Measurements from ENCODE around the gene CREB3L4. TPM values are rescaled to one million over a fixed set of nuclear protein-coding genes. Genes with fewer than 3 reads are reported as not detected.

The CREB3L4 gene
- total RNA-seq, 2 experiments from 2014 or later = 8.2 to 10.0 TPM

- Mint-ChIP-seq H3K27ac (peak overlapping the region; percentile 67), H3K9me3 (no peaks in the 10 kb centered on the region)
Measured at GRCh38 chr1:153929426-153929825, 38.3 kb upstream of the CREB3L4 start.

GRCh38 chr1:153929981-153930948 lies 37.4 kb upstream of the CREB3L4 start:
- POLR2A ChIA-PET = interaction anchor here (2.7 to 2.8 kb wide), 2 partner anchors 9 to 17 kb away, joined by 7 to 13 read pairs; partner anchors contain the start of gene DENND4B
- DNase-seq (peak; percentile 20), ATAC-seq (ENCODE audit: low read depth) (no peak)
- no peak overlapping the region for H3K4me3 Mint-ChIP-seq
- H3K4me1 Mint-ChIP-seq = peaks cover 12% of the 10 kb centered on the region
- no peaks in the 10 kb centered on the region for H3K9me3 Mint-ChIP-seq
- H3K36me3 Mint-ChIP-seq = peaks cover 18% of the 10 kb centered on the region
- H3K27me3 Mint-ChIP-seq = no peaks in the 10 kb centered on the region
- no peak overlapping the region for H3K27ac Mint-ChIP-seq

More at GRCh38 chr1:153929426-153929825, 38.3 kb upstream of the CREB3L4 start:
- ATAC-seq (ENCODE audit: low read depth) (no peak), DNase-seq (peak; percentile 8)
- H3K36me3 Mint-ChIP-seq = peaks cover 13% of the 10 kb centered on the region
- H3K4me1 Mint-ChIP-seq = peaks cover 12% of the 10 kb centered on the region
- H3K27me3 Mint-ChIP-seq = no peaks in the 10 kb centered on the region
- POLR2A ChIA-PET = interaction anchor here (1.3 to 2.8 kb wide), 3 partner anchors 10 to 17 kb away, joined by 3 to 13 read pairs (median 7); partner anchors contain the start of gene DENND4B
- H3K4me3 Mint-ChIP-seq = no peak overlapping the region

DNA sequence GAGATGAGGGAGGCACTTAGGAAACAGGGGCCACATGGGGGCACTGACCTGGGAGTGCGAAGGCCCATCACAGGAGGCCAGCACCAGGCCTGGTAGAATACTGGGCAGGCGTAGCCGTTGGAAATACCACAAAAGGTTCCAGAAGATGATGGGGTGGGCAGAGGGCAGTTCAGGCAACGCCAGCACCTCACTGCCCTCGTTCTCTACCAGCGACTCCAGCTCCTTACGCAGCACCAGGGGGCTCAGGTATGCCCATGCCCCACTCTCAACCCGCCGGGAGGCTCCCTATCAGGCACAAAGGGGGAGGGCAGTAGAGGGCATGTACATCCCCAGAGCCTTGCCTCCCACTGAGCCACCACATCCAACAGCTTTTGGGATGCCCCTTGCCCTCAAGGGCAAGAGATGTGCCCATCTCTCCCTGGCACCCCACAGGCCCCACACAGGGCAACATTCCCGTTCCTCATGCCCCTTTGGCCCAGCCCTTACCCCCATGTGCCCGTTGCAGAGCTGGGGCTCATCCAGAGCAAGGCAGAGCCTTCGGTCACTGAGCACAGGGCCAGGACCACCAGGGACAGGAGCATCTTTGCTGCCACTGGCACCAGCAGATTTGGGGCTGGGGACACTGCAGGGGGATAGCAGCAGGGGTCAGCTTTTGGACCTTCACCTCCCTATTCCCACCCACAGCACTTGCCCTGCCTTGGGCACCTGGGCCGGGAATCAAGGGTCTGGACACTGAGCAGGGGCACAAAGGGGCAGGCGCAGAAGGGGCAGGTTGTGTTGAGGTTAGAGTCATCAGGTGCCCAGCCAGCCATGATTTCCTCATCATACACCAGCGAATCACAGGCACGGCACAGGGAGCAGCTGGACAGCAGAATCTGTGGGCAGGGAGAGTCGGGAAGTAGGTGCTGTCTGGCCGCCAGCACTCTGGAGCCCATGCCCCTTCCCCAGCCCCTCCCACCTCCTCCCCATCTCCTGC lies 35.3 kb upstream of the CREB3L4 start:
- H3K4me1 Mint-ChIP-seq = peaks cover 15% of the 10 kb centered on the region
- peaks cover 27% of the 10 kb centered on the region for H3K36me3 Mint-ChIP-seq
- no peak for ATAC-seq (ENCODE audit: low read depth)
- H3K9me3 Mint-ChIP-seq = no peaks in the 10 kb centered on the region
- POLR2A ChIA-PET = no interaction called here
- H3K4me3 Mint-ChIP-seq = no peak overlapping the region
- H3K27me3 Mint-ChIP-seq = no peaks in the 10 kb centered on the region
- peak; percentile 22 for DNase-seq
- no peak overlapping the region for H3K27ac Mint-ChIP-seq

- H3K27ac Mint-ChIP-seq = no peak overlapping the region
- no peaks in the 10 kb centered on the region for H3K9me3 Mint-ChIP-seq
- peaks cover 26% of the 10 kb centered on the region for H3K36me3 Mint-ChIP-seq
- ATAC-seq (ENCODE audit: low read depth) (no peak), DNase-seq (peak; percentile 27)
- H3K4me3 Mint-ChIP-seq = no peak overlapping the region
- peaks cover 10% of the 10 kb centered on the region for H3K4me1 Mint-ChIP-seq
- POLR2A ChIA-PET = interaction anchor here (1.5 kb wide), 1 partner anchor 12 kb away, joined by 8 read pairs; no protein-coding TSS in a partner anchor
- no peaks in the 10 kb centered on the region for H3K27me3 Mint-ChIP-seq
Measured at GRCh38 chr1:153933430-153933829, 34.3 kb upstream of the CREB3L4 start.

DNA sequence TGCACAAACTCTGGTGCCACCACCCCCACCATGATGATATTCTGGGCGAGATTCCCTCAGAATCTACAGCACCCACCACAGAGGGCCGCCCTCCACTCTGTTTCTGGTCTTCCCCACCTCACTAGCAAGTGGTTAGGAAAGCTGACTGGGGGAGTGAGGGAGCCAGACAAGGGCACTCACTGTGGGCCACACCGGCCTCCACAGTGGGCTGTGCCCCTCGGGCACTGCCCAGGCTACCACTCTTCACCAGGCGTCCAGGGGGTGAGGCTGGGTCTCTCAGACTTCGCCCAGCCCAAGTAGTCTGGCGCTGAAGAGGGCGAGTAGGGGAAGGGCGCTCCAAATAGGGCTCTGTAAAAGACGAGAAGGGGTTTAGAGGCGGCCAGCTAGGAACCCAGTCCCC lies 33.7 kb upstream of the CREB3L4 start:
- DNase-seq (peak; percentile 22), ATAC-seq (ENCODE audit: low read depth) (no peak)
- no peaks in the 10 kb centered on the region for H3K9me3 Mint-ChIP-seq
- no peak overlapping the region for H3K4me3 Mint-ChIP-seq
- H3K36me3 Mint-ChIP-seq = peaks cover 29% of the 10 kb centered on the region
- H3K27ac Mint-ChIP-seq = no peak overlapping the region
- peaks cover 6% of the 10 kb centered on the region for H3K4me1 Mint-ChIP-seq
- POLR2A ChIA-PET = interaction anchor here (1.1 to 1.9 kb wide), 3 partner anchors 10 to 44 kb away, joined by 3 to 8 read pairs (median 8); partner anchors contain the start of gene JTB
- H3K27me3 Mint-ChIP-seq = no peaks in the 10 kb centered on the region

DNA sequence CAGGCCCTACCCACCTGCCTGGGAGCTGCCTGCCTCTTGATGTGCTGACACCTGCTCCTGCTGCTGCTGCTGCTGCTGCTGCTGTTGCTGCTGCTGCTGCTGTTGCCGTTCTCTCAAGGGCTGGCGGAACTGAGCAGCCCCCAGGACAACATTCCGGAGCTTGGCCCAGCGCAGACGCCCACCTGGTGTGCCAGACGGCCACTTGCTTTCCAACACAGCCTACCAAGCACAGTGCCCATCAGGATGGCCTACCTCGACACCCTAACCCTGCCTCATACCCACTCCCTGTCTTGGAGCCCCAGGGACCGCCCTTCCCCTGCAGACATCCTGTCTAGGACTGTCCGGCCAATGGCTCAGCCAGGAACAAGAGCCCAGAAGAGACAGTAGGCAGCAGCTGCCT lies 33.0 kb upstream of the CREB3L4 start:
- ATAC-seq (ENCODE audit: low read depth) = no peak
- peaks cover 3% of the 10 kb centered on the region for H3K4me1 Mint-ChIP-seq
- H3K4me3 Mint-ChIP-seq = no peak overlapping the region
- H3K36me3 Mint-ChIP-seq = peaks cover 29% of the 10 kb centered on the region
- H3K27me3 Mint-ChIP-seq = no peaks in the 10 kb centered on the region
- no peak overlapping the region for H3K27ac Mint-ChIP-seq
- peak; percentile 18 for DNase-seq
- POLR2A ChIA-PET = interaction anchor here (1.1 to 1.9 kb wide), 3 partner anchors 10 to 43 kb away, joined by 3 to 8 read pairs (median 8); partner anchors contain the start of gene JTB
- H3K9me3 Mint-ChIP-seq = no peaks in the 10 kb centered on the region

DNA sequence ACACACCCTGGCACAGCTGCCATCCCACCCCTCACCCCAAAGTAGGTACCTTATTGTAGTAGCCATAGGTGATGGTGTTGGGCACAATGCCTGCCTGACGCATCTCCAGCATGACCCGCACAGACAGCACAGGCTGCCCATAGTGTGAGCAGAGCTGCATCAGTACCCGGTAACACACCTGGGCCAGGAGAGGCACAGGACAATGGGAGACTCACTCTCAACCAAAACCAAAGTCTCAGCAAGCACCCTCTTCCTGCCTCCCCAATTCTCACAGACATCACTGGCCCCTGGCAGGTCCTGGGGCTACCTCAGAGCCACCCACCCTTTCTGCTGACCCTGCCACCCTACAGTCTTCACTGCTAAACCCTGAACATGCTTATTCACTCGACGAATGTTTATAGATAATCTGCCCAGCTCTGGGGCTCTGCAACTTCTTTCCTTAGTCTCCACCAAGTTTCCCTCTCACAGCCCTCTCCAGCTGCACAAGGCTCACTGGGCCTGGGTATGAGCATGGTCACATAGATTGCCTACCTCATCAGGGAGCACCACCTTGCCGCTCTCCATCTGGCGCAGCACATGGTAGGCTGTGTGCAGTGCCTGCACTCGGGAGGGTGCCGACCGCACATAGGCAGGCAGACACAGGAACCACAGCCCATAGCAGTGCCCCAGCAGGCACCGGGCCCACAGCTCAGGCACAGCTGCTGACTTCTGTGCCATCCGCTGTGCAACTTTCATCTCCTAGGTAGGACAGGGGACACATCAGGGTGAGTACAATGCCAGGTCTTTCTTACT lies 31.5 kb upstream of the CREB3L4 start:
- H3K4me1 Mint-ChIP-seq = peaks cover 3% of the 10 kb centered on the region

DNA sequence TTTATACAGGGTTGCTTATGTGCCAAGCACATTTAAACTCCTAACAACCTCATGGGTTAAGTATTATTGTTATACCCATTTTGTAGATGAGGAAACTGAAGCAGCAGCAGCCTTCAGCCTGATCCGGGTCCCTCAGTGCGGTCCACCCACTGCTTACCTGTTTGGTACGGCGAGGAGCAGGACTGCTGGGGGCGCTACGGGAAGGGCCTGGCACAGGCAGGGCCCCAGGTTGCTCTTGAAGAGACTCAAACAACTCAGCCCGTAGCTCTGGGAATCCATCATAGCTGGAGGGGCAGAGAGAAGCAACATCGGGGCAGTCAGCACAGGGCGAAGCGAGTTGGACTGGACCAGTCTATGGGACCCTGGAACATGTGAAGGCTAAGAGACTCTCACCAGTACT lies 30.4 kb upstream of the CREB3L4 start:
- peaks cover 4% of the 10 kb centered on the region for H3K4me1 Mint-ChIP-seq
- POLR2A ChIA-PET = interaction anchor here (0.8 to 1.3 kb wide), 2 partner anchors 7 to 9 kb away, joined by 3 read pairs; partner anchors contain the start of gene DENND4B
- no peak overlapping the region for H3K4me3 Mint-ChIP-seq
- H3K9me3 Mint-ChIP-seq = no peaks in the 10 kb centered on the region
- DNase-seq (no peak), ATAC-seq (ENCODE audit: low read depth) (no peak)
- H3K27me3 Mint-ChIP-seq = no peaks in the 10 kb centered on the region
- peaks cover 36% of the 10 kb centered on the region for H3K36me3 Mint-ChIP-seq
- H3K27ac Mint-ChIP-seq = no peak overlapping the region

More for the DNA sequence above, 31.5 kb upstream of the CREB3L4 start:
- Mint-ChIP-seq H3K36me3 (peaks cover 34% of the 10 kb centered on the region), H3K27me3 (no peaks in the 10 kb centered on the region), H3K27ac (no peak overlapping the region), H3K4me3 (no peak overlapping the region), H3K9me3 (no peaks in the 10 kb centered on the region)
- DNase-seq (peak; percentile 21), ATAC-seq (ENCODE audit: low read depth) (no peak)
- POLR2A ChIA-PET = interaction anchor here (1.3 to 1.9 kb wide), 2 partner anchors 9 to 13 kb away, joined by 3 to 8 read pairs; no protein-coding TSS in a partner anchor

DNA sequence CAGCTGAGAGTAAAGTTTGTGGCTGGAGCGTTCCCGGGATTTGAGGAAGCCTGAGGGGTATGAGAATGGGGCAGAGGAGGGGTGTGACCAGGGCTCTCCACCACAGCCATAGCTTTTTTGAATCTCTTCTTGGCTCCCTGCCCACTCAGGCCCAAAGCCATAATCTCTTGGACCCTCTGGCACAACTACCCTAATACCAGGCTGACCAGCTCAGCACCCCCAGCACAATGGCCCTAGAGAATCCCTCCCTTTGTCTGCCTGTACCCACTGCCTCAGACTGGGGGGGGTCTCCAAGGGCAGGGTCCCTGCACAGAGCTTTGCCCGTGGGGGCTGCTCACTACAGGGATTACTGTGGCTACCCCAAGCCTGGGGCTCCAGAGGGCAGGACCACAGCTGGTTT lies 28.7 kb upstream of the CREB3L4 start:
- H3K4me3 Mint-ChIP-seq = no peak overlapping the region
- no peak for DNase-seq
- POLR2A ChIA-PET = interaction anchor here (0.9 to 2.8 kb wide), 2 partner anchors 10 to 17 kb away, joined by 3 to 13 read pairs; no protein-coding TSS in a partner anchor
- ATAC-seq (ENCODE audit: low read depth) = no peak
- H3K27me3 Mint-ChIP-seq = no peaks in the 10 kb centered on the region
- peaks cover 12% of the 10 kb centered on the region for H3K4me1 Mint-ChIP-seq
- peaks cover 36% of the 10 kb centered on the region for H3K36me3 Mint-ChIP-seq
- no peaks in the 10 kb centered on the region for H3K9me3 Mint-ChIP-seq
- no peak overlapping the region for H3K27ac Mint-ChIP-seq

- POLR2A ChIA-PET = interaction anchor here (0.9 to 2.8 kb wide), 3 partner anchors 11 to 17 kb away, joined by 3 to 13 read pairs (median 3); no protein-coding TSS in a partner anchor
- no peak overlapping the region for H3K4me3 Mint-ChIP-seq
- no peak overlapping the region for H3K27ac Mint-ChIP-seq
- no peaks in the 10 kb centered on the region for H3K9me3 Mint-ChIP-seq
- DNase-seq = no peak
- peaks cover 15% of the 10 kb centered on the region for H3K4me1 Mint-ChIP-seq
- H3K36me3 Mint-ChIP-seq = peaks cover 34% of the 10 kb centered on the region
- H3K27me3 Mint-ChIP-seq = no peaks in the 10 kb centered on the region
- no peak for ATAC-seq (ENCODE audit: low read depth)
Measured at GRCh38 chr1:153939476-153939875, 28.2 kb upstream of the CREB3L4 start.

- POLR2A ChIA-PET = interaction anchor here (0.5 to 2.8 kb wide), 7 partner anchors 9 to 49 kb away, joined by 3 to 13 read pairs (median 3); no protein-coding TSS in a partner anchor
- H3K27me3 Mint-ChIP-seq = no peaks in the 10 kb centered on the region
- no peak overlapping the region for H3K4me3 Mint-ChIP-seq
- no peaks in the 10 kb centered on the region for H3K9me3 Mint-ChIP-seq
- DNase-seq (no peak), ATAC-seq (ENCODE audit: low read depth) (no peak)
- no peak overlapping the region for H3K27ac Mint-ChIP-seq
- peaks cover 20% of the 10 kb centered on the region for H3K4me1 Mint-ChIP-seq
- peaks cover 31% of the 10 kb centered on the region for H3K36me3 Mint-ChIP-seq
Measured at GRCh38 chr1:153940756-153941155, 26.9 kb upstream of the CREB3L4 start.

Data from activated naive CD8-positive, alpha-beta T cell treated with anti-CD3 and anti-CD28 coated beads, Interleukin-2, amount 10 ng/mL, durations not matched to agents 7 days and 5 days (primary cell).